Muscle layer of duodenum (tissue), 2 donors: ENCODE data around the gene KIF17.
A peak's percentile ranks its signal among the peaks of the same experiment; 100 is the strongest.
"Not testable (repeated sequence)": the region's sequence is repeated elsewhere in the genome, so short reads cannot be mapped to it uniquely, and the experiment has no call there.

Experiments
- H3K27ac ChIP-seq: one replicate; pipeline ENCODE4 v1.7.0; 2013; ENCODE audit warnings: mild to moderate bottlenecking, low read length
- H3K27me3 ChIP-seq: one replicate; pipeline ENCODE4 v1.7.0; 2013; ENCODE audit warnings: low read depth, mild to moderate bottlenecking, control low read depth, low read length
- H3K36me3 ChIP-seq, 2 donors: one replicate each; pipeline ENCODE4 v1.7.0; 2013; ENCODE audit warnings: low read length in 2 of 2, control low read depth in 1 of 2, mild to moderate bottlenecking in 1 of 2; ENCODE audit not compliant: insufficient read depth in 2 of 2, control insufficient read depth in 1 of 2
- H3K4me1 ChIP-seq, 2 donors: one replicate each; pipeline ENCODE4 v1.7.0; 2013; ENCODE audit warnings: low read length in 2 of 2, mild to moderate bottlenecking in 2 of 2, control low read depth in 1 of 2, moderate library complexity in 1 of 2; ENCODE audit not compliant: insufficient read depth in 2 of 2, control insufficient read depth in 1 of 2
- H3K4me3 ChIP-seq, 2 donors: one replicate each; pipeline ENCODE4 v1.7.0; 2013; ENCODE audit warnings: low read length in 2 of 2, low read depth in 1 of 2, mild to moderate bottlenecking in 1 of 2
- H3K9me3 ChIP-seq, 2 donors: one replicate each; pipeline ENCODE4 v1.7.0; 2013; ENCODE audit warnings: low read length in 2 of 2, control low read depth in 1 of 2, mild to moderate bottlenecking in 1 of 2; ENCODE audit not compliant: control insufficient read depth in 1 of 2
- donor health status: healthy.

The KIF17 gene

DNA sequence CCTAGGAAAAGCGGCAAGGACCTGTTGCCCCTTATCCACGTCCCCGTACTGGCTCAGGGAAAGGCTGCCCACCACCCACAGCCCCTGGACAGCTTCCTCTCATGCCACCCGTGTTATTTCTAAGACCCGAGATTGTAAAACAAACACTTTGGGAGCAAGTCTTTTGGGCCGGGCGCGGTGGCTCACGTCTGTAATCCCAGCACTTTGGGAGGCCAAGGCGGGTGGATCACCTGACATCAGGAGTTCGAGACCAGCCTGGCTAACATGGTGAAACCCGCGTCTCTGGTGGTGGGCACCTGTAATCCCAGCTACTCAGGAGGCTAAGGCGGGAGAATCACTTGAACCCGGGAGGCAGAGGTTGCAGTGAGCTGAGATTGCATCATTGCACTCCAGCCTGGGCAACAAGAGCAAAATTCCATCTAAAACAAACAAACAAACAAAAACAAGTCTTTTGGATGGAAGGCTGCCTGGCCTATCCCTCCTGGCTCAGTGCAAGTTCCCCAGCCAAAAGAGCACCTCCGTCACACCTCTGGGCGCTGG, 606 bp upstream of the KIF17 start:
- H3K4me1 ChIP-seq, H3K9me3 ChIP-seq, H3K36me3 ChIP-seq, H3K27ac ChIP-seq: not testable (repeated sequence)
- peak overlapping the region; percentile 3 to 48 for H3K4me3 ChIP-seq
- peaks cover 11% of the 10 kb centered on the region for H3K27me3 ChIP-seq

GRCh38 chr1:20716232-20716631, 1.6 kb downstream of the KIF17 start:
- no peaks in the 10 kb centered on the region for H3K4me1 ChIP-seq
- no peak overlapping the region for H3K4me3 ChIP-seq
- no peaks in the 10 kb centered on the region for H3K36me3 ChIP-seq
- no peaks in the 10 kb centered on the region for H3K9me3 ChIP-seq
- H3K27ac ChIP-seq = no peak overlapping the region
- peaks cover 11% of the 10 kb centered on the region for H3K27me3 ChIP-seq

- no peak overlapping the region for H3K4me3 ChIP-seq
- no peaks in the 10 kb centered on the region for H3K36me3 ChIP-seq
- no peak overlapping the region for H3K27ac ChIP-seq
- H3K4me1 ChIP-seq = no peaks in the 10 kb centered on the region
- peaks cover 13% of the 10 kb centered on the region for H3K27me3 ChIP-seq
- H3K9me3 ChIP-seq = no peaks in the 10 kb centered on the region
Observed at GRCh38 chr1:20715406-20715805, 2.4 kb downstream of the KIF17 start.

DNA sequence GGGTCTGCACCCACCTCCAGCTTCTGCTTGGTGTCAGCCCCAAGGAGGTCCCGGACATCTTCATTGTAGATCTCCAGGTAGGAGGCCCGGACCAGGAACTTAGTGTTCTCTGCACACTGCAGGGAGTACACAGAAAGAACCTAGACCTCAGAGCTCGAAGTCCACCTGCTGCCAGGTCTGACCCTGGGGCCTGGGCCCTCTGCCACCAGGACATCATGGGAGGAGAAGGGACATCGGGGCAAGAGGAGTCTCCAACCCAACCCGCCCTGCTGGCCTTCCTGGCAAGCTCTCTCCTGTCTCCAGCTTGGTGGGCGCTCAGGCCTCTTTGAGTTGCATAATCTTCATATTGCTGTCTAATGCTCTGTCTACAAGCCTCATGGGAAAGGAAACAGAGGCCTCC, 4.4 kb downstream of the KIF17 start:
- no peaks in the 10 kb centered on the region for H3K4me1 ChIP-seq
- no peaks in the 10 kb centered on the region for H3K36me3 ChIP-seq
- H3K27ac ChIP-seq = no peak overlapping the region
- H3K27me3 ChIP-seq = peaks cover 16% of the 10 kb centered on the region
- no peaks in the 10 kb centered on the region for H3K9me3 ChIP-seq
- no peak overlapping the region for H3K4me3 ChIP-seq

DNA sequence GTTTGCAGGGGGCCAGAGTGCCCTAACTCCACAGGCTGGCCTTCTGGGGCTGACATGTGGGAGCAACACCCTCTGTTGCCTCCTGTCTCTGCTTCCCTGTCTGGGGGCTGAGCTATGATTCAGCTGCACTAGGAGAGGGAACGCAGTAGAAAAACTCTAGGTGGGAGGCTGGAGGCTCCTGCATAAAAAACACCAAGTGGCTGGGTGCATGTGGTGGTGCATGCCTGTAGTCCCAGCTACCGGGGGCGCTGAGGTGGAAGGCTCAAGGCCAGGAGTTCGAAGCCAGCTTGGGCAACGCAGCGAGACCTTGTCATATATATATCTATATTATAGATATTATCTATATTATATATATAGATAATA, 5.6 kb downstream of the KIF17 start:
- H3K27me3 ChIP-seq = peaks cover 15% of the 10 kb centered on the region
- no peak overlapping the region for H3K27ac ChIP-seq

GRCh38 chr1:20711285-20712214, 6.3 kb downstream of the KIF17 start:
- Histone ChIP-seq H3K4me1 (no peaks in the 10 kb centered on the region), H3K27ac (no peak overlapping the region), H3K36me3 (no peaks in the 10 kb centered on the region), H3K4me3 (no peak overlapping the region), H3K9me3 (no peaks in the 10 kb centered on the region), H3K27me3 (peaks cover 9% of the 10 kb centered on the region)

More for the DNA sequence above, 5.6 kb downstream of the KIF17 start:
- no peaks in the 10 kb centered on the region for H3K36me3 ChIP-seq
- H3K9me3 ChIP-seq = no peaks in the 10 kb centered on the region
- H3K4me1 ChIP-seq = no peaks in the 10 kb centered on the region
- no peak overlapping the region for H3K4me3 ChIP-seq

- Histone ChIP-seq H3K36me3 (no peaks in the 10 kb centered on the region), H3K4me1 (no peaks in the 10 kb centered on the region), H3K27me3 (peaks cover 5% of the 10 kb centered on the region), H3K4me3 (no peak overlapping the region), H3K9me3 (no peaks in the 10 kb centered on the region), H3K27ac (no peak overlapping the region)
Observed at GRCh38 chr1:20710469-20711284, 7.1 kb downstream of the KIF17 start.

- H3K36me3 ChIP-seq = no peaks in the 10 kb centered on the region
- no peaks in the 10 kb centered on the region for H3K9me3 ChIP-seq
- H3K27me3 ChIP-seq = peaks cover 5% of the 10 kb centered on the region
- no peak overlapping the region for H3K4me3 ChIP-seq
- no peaks in the 10 kb centered on the region for H3K4me1 ChIP-seq
- no peak overlapping the region for H3K27ac ChIP-seq
Observed at GRCh38 chr1:20709868-20710267, 7.9 kb downstream of the KIF17 start.

DNA sequence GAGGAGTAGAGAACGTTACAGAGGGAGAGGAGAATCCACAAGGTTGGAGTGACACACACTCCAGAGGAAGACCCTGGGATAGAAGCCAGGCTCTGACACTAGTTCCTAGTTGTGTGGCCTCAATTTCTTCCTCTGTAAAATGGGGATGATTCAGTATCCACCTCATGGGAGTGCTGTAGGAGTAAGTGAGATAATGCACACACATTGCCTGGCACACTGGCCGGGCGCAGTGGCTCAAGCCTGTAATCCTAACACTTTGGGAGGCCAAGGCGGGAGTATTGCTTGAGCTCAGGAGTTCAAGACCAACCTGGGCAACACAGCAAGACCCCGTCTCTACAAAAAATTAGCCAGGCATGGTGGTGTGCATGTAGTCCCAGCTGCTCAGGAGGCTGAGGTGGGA, 8.9 kb downstream of the KIF17 start:
- Histone ChIP-seq H3K4me3 (no peak overlapping the region), H3K27me3 (peaks cover 5% of the 10 kb centered on the region), H3K36me3 (no peaks in the 10 kb centered on the region)

GRCh38 chr1:20708057-20708456, 9.8 kb downstream of the KIF17 start:
- no peaks in the 10 kb centered on the region for H3K9me3 ChIP-seq
- H3K4me3 ChIP-seq = no peak overlapping the region
- H3K27me3 ChIP-seq = peaks cover 5% of the 10 kb centered on the region
- H3K36me3 ChIP-seq = no peaks in the 10 kb centered on the region
- H3K4me1 ChIP-seq = no peaks in the 10 kb centered on the region
- H3K27ac ChIP-seq = no peak overlapping the region

More for the DNA sequence above, 8.9 kb downstream of the KIF17 start:
- Histone ChIP-seq H3K4me1 (no peaks in the 10 kb centered on the region), H3K27ac (no peak overlapping the region), H3K9me3 (no peaks in the 10 kb centered on the region)

DNA sequence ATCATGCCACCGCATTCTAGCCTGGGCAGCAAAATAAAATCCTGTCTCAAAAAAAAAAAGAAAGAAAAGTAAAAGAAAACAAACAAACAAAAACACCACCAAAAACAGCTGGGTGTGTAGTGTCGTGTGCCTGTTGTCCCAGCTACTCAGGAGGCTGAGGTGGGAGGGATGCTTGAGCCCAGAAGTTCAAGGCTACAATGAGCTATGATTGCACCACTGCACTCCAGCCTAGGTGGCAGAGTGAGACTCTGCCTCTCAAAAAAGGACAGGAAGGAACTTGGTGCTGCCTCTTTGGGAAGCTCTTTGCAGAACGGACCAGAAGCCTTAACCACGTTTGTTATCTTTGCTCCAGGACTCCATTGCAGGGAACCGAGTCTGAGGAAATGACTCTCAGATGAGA, 11.0 kb downstream of the KIF17 start:
- H3K4me3 ChIP-seq = no peak overlapping the region
- no peak overlapping the region for H3K27ac ChIP-seq
- H3K36me3 ChIP-seq = no peaks in the 10 kb centered on the region
- H3K4me1 ChIP-seq = no peaks in the 10 kb centered on the region
- no peaks in the 10 kb centered on the region for H3K9me3 ChIP-seq
- H3K27me3 ChIP-seq = peaks cover 5% of the 10 kb centered on the region
